Adrenal gland (tissue), 12 donors: ENCODE data around the gene RNF207. TPM values are rescaled to one million over a fixed set of nuclear protein-coding genes. Genes with fewer than 3 reads are reported as not detected.

Experiments used
- DNase-seq, 7 donors: peaks; one replicate each; pipeline ENCODE4 v3.0.0-alpha.2; 2019 to 2020
- H3K27ac ChIP-seq, 5 donors: fragments of 200-600 bp; sonication (generic) in 4 of 5; 1 replicate in 3 of 5; 2 replicates in 2 of 5; pipeline versions ENCODE4 v1.5.1 to v1.8.0; 2016 to 2020; ENCODE audit warnings: mild to moderate bottlenecking in 1 of 5
- H3K27me3 ChIP-seq: fragments of 200-600 bp; 2 replicates; pipeline ENCODE4 v1.8.0; 2021
- H3K36me3 ChIP-seq, 2 donors: fragments of 200-600 bp; replicated peaks in 1 of 2; 1 replicate in 1 of 2; 2 replicates in 1 of 2; pipeline versions ENCODE4 v1.5.1 to v1.8.0; 2018 to 2022
- H3K4me1 ChIP-seq, 2 donors: fragments of 200-600 bp; replicated peaks in 1 of 2; 1 replicate in 1 of 2; 2 replicates in 1 of 2; pipeline versions ENCODE4 v1.5.1 to v1.8.0; 2018 to 2021
- H3K4me3 ChIP-seq, 4 donors: fragments of 200-600 bp; sonication (generic) in 3 of 4; one replicate each; pipeline ENCODE4 v1.5.1; 2016 to 2018
- H3K9me3 ChIP-seq, 3 donors: fragments of 200-600 bp; sonication (generic) in 1 of 3; replicated peaks in 1 of 3; 1 replicate in 2 of 3; 2 replicates in 1 of 3; pipeline versions ENCODE4 v1.5.1 to v1.8.0; 2016 to 2021
- CTCF ChIP-seq, 6 experiments: fragments of 450-650 bp in 4 of 6; fragments of 200-600 bp in 2 of 6; sonication (generic) in 1 of 6; IDR thresholded peaks; 1 replicate in 5 of 6; 2 replicates in 1 of 6; pipeline versions ENCODE4 v1.5.1 to v1.8.0; 2016 to 2021; ENCODE audit warnings: antibody characterized with exemption in 6 of 6, mild to moderate bottlenecking in 2 of 6, moderate library complexity in 1 of 6
- POLR2A ChIP-seq, 2 donors: fragments of 450-650 bp; IDR thresholded peaks; one replicate each; pipeline ENCODE4 v1.6.1; 2017; ENCODE audit warnings: antibody characterized with exemption in 2 of 2, mild to moderate bottlenecking in 2 of 2, moderate library complexity in 1 of 2
- WGBS, 4 donors: extraction: QIAGEN DNeasy Blood & Tissue Kit in 2 of 4; methylation state at CpG; one replicate each; pipeline versions ENCODE4 v1.1.5 to v1.1.7; 2013 to 2017; 5-methylcytosine and 5-hydroxymethylcytosine counted together
- intact Hi-C, 2 donors: fragments of 100-400 bp; cut with DNase I; formaldehyde crosslinking; loops; one replicate each; pipeline versions ENCODE4 v1.14.1 to v1.15.0; 2022 to 2023
- polyA plus RNA-seq, 3 donors: library from polyadenylated mRNA; stranded (reverse); fragments of 200-250 nt in 2 of 3; fragments of 350-450 nt in 1 of 3; fragmentation: Illumina TruSeq in 1 of 3; extraction: RNeasy Lipid Tissue Mini Kit (QIAGEN cat#74804) in 1 of 3; gene quantifications; one replicate each; pipeline ENCODE4 v1.2.3, GENCODE V29; 2013 to 2014
- total RNA-seq, 9 donors: library from RNA; depleted of rRNA in 4 of 9; stranded (reverse); fragments of >200 nt in 4 of 9; fragments of 120-200 nt in 1 of 9; fragmentation: NEBNext Ultra II Directional in 1 of 9; extraction: Animal tissue kit (Norgen Biotek cat#: 25700) in 1 of 9; gene quantifications; one replicate each; pipeline versions ENCODE4 v1.1.0 to v1.2.4, GENCODE V29; 2013 to 2023
- donor health status: healthy with polysubstance abuse.
- donor health status: Bipolar disorder and iron deficiency.
- donor health status: DM: yes; HTN: yes; CAD: no.
- donor health status: DM: no; HTN: no; CAD: no.
- donor health status: DM: no; HTN: no; CAD: no.
- donor health status: DM: yes; HTN: yes; CAD: no.

RNF207 gene
- total and polyA plus RNA-seq, 12 donors: 2.2 to 47.4 (median 11.3) TPM

GRCh38 chr1:6163973-6164617, 41.8 kb upstream of the RNF207 start:
- 70 to 79% (median 76%) methylated on average over 19 of the region's 19 CpGs for WGBS, 4 donors
- H3K27ac ChIP-seq: no peak overlapping the region
- H3K4me3 ChIP-seq: no peak overlapping the region
- H3K4me1 ChIP-seq: no peaks in the 10 kb centered on the region
- no peaks in the 10 kb centered on the region for H3K36me3 ChIP-seq
- no peaks in the 10 kb centered on the region for H3K9me3 ChIP-seq
- no peak for TF ChIP-seq CTCF (IDR thresholded peaks at IDR 0.05)
- TF ChIP-seq POLR2A (IDR thresholded peaks at IDR 0.05): no peak
- DNase-seq: no peak
- H3K27me3 ChIP-seq: peaks cover 4% of the 10 kb centered on the region
- intact Hi-C loops: no loop called here

DNA sequence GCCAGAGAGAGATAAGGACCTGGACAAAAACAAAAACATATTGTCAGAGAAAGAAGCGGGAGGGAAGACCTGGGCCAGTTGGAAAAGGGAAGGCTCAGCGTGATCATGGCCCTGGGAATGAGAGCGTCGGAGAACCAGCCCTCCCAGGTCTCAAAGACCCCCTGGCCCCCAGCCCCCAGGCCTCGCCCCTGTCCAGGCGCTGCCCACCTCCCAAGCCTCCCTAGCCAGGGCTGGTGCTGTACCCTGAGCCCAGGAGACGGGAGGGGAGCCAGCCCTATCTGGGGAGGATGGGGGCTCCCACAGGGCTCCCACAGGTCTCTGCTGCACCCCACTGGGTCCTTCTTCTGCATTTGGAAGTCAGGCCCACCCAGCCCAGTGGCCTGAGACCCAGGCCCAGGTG, 40.9 kb upstream of the RNF207 start:
- peaks cover 4% of the 10 kb centered on the region for H3K27me3 ChIP-seq

DNA sequence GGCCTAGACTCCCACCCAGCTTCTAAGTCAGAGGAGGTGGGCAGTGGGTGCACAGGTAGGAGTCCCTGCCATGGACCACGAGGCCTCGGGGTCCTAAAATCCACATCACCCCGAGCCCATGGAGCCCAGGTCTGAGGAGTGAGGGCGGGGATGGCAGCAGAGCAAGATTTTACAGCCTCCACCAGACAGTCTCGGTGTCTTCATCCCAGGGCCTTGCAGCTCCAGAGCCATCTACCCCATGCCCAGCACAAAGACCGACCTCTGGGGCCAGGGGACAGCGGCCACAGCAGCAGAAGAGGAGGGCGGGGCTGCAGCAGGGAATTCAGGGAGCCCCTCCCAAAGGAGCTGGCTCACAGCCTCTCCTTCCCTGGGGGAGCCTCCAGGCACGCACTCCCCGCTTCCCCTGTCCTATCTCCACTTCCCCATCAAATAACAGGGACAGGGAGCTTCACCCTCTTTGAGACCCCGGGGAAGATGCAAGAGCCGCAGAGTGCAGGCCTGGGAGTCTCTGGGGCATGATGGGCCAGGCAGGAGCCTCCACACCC, 40.4 kb upstream of the RNF207 start:
- H3K36me3 ChIP-seq: no peaks in the 10 kb centered on the region
- H3K4me1 ChIP-seq: no peaks in the 10 kb centered on the region
- H3K4me3 ChIP-seq: no peak overlapping the region
- no peak for DNase-seq
- TF ChIP-seq POLR2A (IDR thresholded peaks at IDR 0.05): no peak
- no peak for TF ChIP-seq CTCF (IDR thresholded peaks at IDR 0.05)
- H3K27me3 ChIP-seq: peaks cover 4% of the 10 kb centered on the region
- no peak overlapping the region for H3K27ac ChIP-seq
- H3K9me3 ChIP-seq: no peaks in the 10 kb centered on the region
- WGBS, 4 donors: 69 to 77% (median 71%) methylated on average over 7 to 12 of the region's 12 CpGs
- intact Hi-C loops: no loop called here

More for the DNA sequence above, 40.9 kb upstream of the RNF207 start:
- H3K4me3 ChIP-seq: no peak overlapping the region
- no peaks in the 10 kb centered on the region for H3K9me3 ChIP-seq
- no peak for DNase-seq
- TF ChIP-seq POLR2A (IDR thresholded peaks at IDR 0.05) (no peak), CTCF (IDR thresholded peaks at IDR 0.05) (no peak)
- no peaks in the 10 kb centered on the region for H3K36me3 ChIP-seq
- 64 to 78% (median 73%) methylated on average over 4 to 7 of the region's 7 CpGs for WGBS, 4 donors
- intact Hi-C loops: no loop called here
- no peak overlapping the region for H3K27ac ChIP-seq
- no peaks in the 10 kb centered on the region for H3K4me1 ChIP-seq

- intact Hi-C loops: no loop called here
- DNase-seq: no peak
- no peak overlapping the region for H3K4me3 ChIP-seq
- 48 to 72% (median 67%) methylated on average over 3 to 10 of the region's 10 CpGs for WGBS, 4 donors
- H3K27ac ChIP-seq: no peak overlapping the region
- no peaks in the 10 kb centered on the region for H3K4me1 ChIP-seq
- no peaks in the 10 kb centered on the region for H3K36me3 ChIP-seq
- peaks cover 4% of the 10 kb centered on the region for H3K27me3 ChIP-seq
- TF ChIP-seq CTCF (IDR thresholded peaks at IDR 0.05): no peak
- TF ChIP-seq POLR2A (IDR thresholded peaks at IDR 0.05): no peak
- no peaks in the 10 kb centered on the region for H3K9me3 ChIP-seq
These were observed 39.7 kb upstream of the RNF207 start for GRCh38 chr1:6166221-6166620.
